GM19035 (cell line): ENCODE measurements around the gene CERS6.
"Not testable (repeated sequence)": the region's sequence is repeated elsewhere in the genome, so short reads cannot be mapped to it uniquely, and the experiment has no call there.

Experiments
- ATAC-seq: cut with Tn5 transposase; IDR thresholded peaks from one replicate; pipeline ENCODE4 v1.9.1; 2021; ENCODE audit not compliant: unreplicated experiment

Gene CERS6

DNA sequence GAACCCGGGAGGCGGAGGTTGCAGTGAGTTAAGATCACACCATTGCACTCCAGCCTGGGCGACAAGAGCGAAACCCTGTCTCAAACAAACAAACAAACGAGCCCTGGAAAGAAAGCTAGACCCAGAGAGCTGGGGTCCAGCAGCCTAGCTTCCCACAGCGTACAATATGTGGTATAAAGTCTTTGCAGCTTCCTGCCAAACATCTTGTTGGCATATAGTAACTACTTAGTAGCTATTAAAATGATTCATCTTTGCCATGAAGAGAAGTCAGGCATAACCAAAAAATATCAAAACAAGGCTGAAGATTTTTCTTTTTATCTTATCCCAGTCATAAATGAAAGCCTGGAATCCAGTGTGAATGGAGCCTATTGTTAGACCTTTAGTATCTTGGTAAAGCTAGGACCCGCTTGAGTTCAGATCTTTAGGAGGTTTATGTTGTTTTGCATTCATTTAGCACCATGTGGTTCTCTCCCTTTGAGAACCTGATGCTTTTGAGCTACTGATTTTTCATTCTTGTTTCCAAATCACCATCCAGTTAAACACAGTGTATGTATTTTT, 206.7 kb downstream of the CERS6 start:
- no peak for ATAC-seq

DNA sequence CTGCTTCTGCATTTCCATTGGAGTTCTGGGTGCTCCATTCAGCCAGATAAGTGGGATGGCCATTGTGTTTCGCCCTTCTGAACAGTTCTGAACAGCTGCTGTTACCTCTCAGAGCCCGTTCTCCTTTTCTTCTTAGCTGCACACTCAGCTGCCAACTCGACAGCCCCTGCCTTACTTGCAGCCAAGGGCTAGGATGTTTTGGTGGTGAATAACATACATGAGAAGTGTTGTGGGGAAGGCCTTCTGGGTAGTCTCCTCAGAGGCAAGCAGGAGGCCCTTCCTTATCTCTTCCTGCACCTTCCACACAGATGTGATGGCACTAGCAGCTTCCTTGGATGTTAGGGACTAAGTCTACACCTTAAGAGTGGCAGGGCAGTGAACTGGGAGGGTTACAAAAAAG, 207.9 kb downstream of the CERS6 start:
- no peak for ATAC-seq

DNA sequence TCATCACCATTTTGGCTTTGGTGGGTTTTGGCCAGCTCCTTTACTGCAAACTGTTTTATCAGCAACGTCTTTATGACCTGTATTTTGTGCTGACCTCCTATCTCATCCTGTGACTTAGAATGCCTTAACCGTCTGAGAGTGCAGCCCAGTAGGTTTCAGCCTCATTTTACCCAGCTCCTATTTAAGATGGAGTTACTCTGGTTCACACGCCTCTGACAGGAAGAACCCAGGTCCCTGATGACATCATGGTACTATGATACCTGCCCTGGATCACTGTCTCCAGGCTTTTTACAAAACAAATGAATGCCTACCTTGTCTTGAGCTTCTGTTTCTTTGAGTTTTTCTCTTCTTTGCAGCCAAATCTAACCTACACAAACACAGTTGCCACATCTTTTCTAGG, 208.6 kb downstream of the CERS6 start:
- ATAC-seq: not testable (repeated sequence)

DNA sequence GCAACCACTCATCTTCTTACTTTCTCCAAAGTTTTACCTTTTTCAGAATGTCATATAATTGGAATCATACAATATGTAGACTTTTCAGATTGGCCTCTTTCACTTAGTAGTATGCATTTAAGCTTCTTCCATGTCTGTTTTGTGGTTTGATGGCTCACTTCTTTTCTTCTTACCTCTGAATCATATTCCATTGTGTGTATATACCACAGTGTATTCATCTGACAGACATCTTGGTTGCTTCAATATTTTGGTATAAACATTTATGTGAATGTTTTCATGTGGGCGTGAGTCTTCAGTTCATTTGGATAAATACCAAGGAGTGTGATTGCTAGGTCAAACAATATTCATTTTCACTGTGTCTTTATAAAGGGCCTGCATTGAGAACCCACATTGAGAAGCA, 210.3 kb downstream of the CERS6 start:
- no peak for ATAC-seq

DNA sequence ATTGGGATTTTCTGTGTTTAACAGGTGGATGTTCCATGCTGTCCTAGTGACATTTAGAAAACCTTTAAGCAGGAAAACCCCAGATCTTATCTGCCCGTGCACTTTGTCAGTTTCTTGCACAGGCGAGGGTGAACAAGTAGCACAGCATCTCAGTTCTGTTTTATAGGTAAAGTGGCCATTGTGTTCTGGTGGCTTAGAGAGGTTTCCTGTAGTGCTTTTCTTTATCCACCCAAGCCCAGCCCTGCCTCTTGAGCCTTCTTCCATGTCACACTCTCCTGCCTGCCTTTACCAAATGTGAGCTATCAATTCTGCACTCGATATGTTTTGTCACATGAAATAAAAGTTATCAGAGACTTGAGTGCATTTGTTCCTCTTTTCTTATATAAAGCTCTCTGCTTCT, 211.1 kb downstream of the CERS6 start:
- no peak for ATAC-seq

DNA sequence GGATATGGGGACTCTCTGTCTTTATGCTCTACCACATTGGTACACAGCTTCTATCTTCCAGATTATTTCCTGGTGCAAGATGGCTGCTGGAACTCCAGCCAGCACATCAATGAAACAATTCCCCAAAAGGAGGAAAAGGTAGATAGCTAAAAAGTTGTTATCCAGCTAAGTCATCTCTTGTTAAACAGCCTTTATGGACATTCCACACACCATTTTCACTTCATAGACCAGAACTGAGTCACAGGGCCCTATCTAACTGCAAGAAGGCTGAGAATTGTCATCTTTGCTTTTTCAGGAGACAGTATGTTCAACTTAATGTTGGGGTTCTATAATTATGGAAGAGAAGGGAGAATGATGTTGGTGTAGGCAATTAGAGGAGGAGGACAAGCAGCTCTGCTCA, 213.1 kb downstream of the CERS6 start:
- ATAC-seq: no peak

DNA sequence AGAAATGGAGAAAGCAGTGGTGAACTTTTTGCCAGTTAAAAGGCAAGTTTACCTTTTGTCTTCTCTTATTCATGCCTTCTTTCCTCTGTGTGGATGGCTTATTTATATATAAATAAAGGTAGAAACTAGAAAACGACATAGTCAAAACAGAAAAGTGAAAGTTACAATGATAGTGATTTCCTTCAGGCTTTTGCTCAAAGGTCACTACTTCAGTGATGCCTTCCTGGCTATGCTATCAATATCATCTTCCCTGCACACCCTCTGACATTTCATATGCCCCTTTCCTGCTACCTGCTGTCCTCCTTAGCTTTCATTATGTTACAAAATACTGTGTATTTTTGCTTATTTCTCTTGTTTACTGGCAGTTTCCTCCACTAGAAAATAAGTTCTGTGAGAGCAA, 214.4 kb downstream of the CERS6 start:
- no peak for ATAC-seq

DNA sequence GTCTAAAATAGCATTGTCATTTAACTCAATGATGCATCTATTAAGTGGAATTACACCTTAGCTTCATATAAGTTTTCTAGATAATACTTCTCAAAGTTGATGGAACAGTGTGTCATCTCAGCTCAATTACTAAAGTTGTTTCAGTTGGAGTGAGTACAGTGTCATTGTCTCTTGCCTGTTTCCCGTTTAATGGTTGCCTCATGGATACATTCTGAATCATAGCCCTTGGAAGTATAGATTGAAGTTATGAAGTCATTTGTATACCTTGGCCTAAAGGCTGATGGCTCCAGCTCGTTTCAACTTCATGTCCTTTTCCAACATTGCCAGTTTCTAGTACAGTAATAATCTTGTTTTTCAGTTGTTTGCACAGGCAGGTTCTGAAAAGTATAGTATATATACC, 215.9 kb downstream of the CERS6 start:
- no peak for ATAC-seq

DNA sequence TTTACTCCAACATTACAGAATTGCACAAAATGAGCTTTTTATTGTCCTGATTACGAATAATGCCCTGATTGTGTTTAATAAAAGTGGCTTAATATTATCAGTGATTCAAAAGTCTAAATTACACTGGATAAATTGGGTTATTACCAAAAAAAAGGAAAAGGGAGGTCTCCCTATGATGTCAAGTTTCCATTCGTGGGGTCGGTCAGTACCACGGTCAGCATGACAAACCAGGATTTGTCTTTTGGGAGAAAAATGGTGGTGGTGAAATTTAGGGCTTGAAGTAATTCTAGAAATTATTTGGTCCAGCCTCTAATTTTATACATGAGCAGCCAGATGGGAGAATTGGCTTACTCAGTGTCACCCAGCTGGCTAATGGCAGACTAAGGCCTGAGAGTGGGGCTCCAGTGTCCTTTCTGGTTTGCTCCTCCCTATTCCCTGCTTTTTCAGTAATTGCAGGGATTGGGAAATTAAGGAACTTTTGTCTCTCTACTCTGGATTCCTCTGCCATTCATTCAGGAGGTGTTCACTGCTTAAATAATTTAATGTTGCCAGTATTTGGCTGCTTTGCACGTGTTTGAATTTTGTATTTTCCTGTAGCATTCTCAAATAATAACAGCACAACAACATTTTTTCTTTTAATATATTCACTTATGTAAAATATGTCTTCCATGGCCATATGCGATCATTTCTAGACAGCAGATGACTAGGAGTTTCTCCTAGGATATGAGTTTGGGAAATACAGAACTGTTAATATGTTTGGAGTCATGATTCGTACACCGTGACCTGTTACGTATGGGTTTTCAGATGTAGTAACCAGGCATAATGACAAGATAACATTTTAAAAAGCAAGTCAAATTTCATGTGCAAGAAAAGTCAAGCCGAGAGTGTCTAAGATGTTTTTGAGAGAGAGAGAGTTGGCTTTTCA, 217.5 kb downstream of the CERS6 start:
- ATAC-seq: no peak

DNA sequence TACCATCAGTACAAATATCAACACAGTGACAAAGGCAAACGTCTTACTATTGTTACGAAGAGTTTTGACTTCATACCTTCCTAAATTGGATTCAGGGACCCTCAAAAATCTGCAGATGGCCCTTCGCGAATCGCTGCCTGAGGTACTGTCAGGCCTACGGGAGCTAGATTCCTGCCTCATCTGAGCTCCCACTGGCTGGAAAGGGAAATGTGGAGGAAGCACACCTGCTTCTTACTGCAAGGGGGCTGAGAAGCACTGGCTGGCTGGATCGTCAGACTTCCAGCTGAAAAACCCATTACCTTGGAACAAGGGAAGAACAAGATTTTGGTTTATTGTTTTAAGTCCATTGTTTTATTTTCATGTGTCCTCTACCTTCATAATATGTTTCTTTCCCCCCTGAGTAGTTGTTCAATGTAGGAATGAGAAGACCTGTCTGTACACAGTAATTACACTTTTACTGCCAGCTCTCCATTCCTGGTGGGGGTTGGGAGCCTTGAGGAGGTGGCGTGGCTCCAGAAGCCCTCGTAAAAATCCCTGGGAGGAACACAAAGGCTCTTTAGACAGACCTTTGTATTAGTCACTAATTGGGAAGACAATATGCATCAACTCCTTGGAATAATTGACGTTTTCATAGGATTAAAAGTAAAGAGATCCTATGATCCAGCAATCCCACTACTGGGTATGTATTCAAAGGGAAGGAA, 222.2 kb downstream of the CERS6 start:
- no peak for ATAC-seq

DNA sequence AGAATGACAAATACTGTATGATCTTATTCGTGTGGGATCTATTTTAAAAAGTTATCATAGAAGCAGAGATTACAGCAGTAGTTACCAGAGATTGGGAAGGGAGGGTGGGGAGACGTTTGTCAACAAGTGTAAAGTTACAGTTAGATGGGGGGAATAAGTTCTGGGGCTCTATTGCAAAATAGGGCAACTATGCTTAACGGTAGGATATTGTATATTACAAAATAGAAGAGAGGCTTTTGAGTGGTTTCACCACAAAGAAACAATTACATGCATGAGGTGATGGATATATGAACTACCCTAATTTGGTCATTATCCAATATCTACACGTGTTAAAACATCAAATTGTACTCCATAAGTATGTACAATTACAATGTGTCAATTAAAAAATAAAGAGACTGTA, 223.0 kb downstream of the CERS6 start:
- no peak for ATAC-seq

DNA sequence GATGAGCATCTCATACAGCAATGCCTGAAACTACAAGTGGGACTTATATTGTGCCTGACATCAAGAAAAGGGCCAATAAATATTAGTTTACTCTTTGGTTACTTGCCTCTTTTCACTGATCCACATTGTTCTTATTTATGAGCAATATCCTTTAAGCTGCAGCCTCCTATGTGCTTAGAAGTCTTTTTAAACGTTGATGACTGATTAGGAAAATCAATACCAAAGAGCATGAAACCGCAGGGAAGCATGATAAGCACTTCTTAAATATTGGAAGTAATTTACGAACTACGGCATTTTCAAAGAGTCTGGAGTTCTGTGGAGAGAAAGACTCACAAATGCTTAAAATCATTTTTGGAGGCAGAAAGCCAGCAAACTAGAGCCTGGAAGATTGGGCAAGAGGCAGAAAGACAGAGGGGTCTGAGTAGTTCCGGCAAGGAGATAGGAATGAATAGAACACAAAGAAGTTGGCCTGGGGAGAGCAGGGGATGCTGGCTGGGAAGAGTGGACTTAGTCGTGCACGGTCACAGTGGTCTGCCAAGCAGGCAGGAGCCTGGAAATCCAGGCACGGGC, 223.8 kb downstream of the CERS6 start:
- no peak for ATAC-seq

DNA sequence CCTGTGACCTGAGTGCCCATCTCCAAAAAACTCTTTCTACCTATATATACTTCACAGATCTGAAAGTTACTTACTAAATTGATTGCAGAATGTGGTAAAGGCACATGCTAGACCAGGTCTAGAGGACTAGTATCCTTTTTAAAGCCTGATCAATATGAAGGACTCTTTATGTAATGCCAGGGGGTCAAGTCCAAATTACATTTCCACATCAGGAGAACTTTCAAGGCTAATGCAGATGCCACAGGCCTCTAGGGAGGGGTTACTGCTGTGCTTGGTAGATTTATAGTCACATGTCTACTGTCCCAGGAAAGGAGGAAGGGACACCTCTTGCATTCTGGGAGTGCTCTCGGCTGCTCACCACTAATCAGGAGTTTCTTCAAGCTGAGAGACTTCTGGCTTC, 227.9 kb downstream of the CERS6 start:
- no peak for ATAC-seq

DNA sequence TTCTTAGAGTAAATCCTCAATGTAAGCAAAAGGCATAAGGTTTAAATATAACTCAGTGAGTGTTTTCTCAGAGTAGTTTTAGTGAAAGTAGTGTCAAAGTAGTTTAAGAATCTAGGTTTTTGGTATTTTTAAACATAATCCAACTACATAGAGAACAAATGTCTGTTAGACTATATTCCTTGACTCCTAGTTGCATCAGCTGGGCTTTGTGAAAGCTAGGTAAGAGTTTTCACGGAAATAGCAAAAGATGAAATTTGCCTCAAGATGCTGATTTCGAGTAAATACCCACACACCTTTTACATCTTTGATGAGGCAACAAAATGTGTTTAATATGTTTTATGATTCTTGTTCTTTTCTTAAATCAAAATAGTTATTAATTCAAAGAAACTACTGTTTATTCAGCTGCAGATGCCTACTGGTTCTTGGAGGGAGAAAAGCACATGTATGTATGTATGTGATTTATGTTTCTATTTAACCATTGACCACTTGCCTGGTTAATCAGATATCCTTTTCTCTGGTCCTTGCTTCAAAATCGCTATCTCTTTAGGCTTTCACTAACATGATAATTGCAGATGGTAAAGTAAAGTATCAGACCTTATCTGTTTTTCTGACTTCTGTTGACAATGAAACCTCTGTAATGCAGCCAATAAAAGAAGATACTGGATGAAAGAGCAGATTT, 229.0 kb downstream of the CERS6 start:
- ATAC-seq: no peak

DNA sequence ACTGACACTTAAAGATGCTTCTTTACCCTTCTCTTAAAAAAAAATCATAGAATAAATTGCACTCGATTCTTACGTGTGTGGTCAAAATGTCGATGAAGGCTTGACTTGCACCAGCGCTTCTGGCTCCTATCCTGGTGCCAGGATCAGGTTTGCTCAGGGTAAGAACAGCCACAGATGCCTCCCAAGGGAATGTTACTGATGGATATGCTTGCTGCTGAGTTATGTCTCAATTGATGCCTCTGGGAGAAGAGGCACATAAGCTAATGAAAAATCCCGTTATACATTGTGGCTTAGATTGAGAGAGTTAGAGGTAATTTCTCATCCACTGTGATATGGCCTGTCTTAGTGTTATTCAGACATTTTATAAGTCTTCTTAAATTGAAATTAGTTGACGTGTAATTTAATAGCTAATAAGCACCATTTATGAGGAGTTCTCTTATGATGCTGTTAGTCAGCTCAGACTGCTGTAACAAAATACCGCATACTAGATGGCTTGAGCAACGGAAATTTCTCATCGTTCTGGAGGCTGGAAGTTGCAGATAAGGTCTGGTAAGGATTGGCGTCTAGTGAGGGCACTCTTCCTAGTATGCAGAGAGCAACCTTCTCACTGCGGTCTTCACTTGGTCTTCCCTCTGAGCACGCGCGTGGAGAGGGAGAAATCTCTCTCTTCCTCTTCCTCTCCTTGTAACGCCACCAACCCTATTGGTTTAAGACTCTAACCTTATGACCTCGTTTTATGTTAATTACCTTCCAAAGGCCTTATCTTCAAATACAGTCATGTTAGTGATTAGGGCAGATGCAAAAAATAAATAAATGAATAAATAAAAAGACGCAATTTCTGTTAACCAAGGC, 229.8 kb downstream of the CERS6 start:
- no peak for ATAC-seq

DNA sequence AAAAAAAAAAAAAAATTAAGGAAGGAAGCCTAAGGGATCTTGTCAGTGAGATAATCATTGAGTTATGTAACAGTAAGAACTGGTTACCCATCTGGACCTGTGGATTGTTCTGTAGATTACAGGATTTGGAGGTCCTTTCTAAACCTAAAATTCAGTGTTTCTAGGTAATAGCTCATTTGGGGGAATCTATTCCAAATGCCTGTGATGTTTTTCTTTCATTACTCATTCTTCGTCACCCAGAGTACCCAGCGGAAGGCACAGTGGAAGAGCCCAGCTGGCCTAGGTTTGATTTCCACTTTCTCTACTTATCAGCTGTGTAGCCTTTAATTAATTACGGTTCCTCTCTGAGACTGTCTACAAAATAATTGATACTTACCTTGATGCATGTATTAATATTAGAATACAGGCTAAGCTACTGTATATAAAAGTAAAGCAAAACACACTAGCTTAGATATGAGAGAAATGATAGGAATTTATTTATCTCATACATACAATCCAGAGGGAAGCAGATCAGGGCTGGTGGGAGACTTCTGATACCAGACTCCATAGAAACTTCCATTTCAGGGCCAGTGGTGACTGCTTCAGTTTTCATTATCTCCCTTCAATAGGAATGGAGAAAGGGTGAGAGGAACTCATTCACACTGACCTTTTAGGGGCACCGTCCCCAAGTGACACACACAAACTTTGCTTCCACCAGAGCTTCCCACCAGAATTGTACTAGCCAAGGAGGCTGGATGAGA, 230.6 kb downstream of the CERS6 start:
- no peak for ATAC-seq

DNA sequence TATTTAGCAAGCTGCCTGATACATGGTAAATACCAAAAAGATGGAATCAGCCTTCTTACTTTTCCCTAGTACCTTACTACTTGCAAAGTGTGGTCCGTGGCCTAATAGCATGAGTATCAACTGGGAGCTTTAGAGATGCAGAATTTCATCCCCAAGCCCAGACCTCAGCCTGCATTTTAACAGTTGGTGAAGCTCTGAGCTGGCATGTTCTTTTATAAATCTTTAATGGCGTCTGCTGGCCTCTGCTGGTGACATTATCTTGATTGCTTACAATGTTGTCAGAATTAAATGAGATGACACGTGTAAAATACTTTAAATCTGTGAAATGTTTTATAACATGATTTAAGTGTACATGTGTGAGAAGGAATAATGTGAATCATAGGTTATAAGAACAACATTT, 231.2 kb downstream of the CERS6 start:
- no peak for ATAC-seq

DNA sequence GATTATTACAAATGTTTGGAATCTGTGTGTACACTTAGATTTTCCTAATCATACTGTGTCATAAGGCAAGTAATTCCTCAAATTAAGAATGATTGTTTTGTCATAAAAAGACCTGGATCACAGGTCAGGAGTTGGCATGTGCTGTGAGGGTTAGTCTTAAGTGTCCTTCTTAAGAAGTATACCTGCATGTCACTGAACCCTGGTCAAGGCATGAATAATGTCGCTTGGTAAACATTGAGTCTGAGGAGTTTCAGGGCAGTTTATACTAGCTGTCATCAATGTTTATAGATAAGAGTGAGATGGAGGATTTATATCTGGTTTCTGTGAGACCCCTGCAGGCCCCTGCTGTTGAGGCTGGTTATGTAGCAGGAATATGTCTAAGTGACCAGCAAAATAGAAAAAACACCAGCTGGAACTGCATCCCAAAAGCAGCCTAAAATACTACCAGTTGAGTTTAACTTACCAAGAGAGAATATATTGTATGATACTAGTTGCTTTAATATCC, 234.4 kb downstream of the CERS6 start:
- ATAC-seq: no peak

DNA sequence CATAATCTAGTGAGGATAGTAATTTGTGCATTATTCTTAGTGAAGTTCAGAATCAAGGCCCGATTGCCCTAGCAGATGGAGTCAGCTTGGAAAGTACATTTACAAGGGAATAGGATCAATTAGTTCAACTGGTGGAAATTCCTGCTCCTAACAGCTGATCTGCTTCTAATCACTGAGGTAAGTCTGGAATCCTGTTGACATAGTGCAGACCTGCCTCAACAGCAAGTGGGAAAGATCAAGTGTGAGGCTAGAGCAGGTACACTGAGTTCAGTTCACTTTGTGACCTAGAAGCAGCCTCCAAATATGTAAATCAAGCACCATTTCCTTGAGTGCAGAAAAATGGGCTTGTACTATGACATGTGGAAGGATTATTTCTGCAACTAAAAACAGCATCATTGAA, 235.1 kb downstream of the CERS6 start:
- no peak for ATAC-seq
